Ectodermal cell (in vitro differentiated cells): ENCODE results near the gene PKNOX2.

Source experiments
- H3K27ac ChIP-seq: 2 replicates; pipeline ENCODE4 v1.7.0; 2013; ENCODE audit warnings: mild to moderate bottlenecking, low read depth, low read length; ENCODE audit not compliant: insufficient read depth, poor library complexity, severe bottlenecking
- H3K27me3 ChIP-seq: 2 replicates; pipeline ENCODE4 v1.7.0; 2013; ENCODE audit warnings: mild to moderate bottlenecking, low read length; ENCODE audit not compliant: insufficient read depth, control insufficient read depth, poor library complexity, severe bottlenecking
- H3K36me3 ChIP-seq: one replicate; pipeline ENCODE4 v1.7.0; 2013; ENCODE audit warnings: low read length; ENCODE audit not compliant: control insufficient read depth, insufficient read depth
- H3K4me1 ChIP-seq: one replicate; pipeline ENCODE4 v1.7.0; 2013; ENCODE audit warnings: low read length; ENCODE audit not compliant: control insufficient read depth, insufficient read depth
- H3K4me3 ChIP-seq: 2 replicates; pipeline ENCODE4 v1.7.0; 2013; ENCODE audit warnings: low read depth, low read length, control low read depth; ENCODE audit not compliant: insufficient read depth
- H3K9me3 ChIP-seq: 2 replicates; pipeline ENCODE4 v1.7.0; 2013; ENCODE audit warnings: mild to moderate bottlenecking, low read length, moderate library complexity; ENCODE audit not compliant: control insufficient read depth
- WGBS, 2 experiments: methylation state at CpG; one replicate each; pipeline ENCODE4 v1.1.7; 2013; ENCODE audit warnings: missing lambda C conversion rate in 2 of 2; 5-methylcytosine and 5-hydroxymethylcytosine counted together

Gene PKNOX2

DNA sequence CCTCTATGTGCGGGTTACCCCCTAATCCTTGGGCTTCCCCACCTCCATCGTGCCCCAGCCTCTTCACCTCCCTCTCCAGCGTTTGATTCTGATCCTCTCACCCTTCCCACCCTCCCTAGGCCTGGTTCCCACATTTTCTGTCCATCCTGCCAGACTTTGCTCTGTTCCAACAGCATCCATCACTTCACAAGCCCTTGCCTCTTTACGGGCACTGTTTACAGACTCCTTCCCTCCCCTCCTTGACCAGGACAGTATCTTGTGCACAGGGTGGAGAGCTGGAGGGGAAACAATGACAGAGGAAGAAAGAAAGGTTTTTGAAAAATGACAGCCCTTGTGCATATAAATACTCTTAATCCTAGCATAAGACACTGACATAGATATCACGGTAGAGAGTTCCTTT, 301.1 kb downstream of the PKNOX2 start:
- H3K4me3 ChIP-seq, result no peak overlapping the region
- peaks cover 8% of the 10 kb centered on the region for H3K4me1 ChIP-seq
- no peaks in the 10 kb centered on the region for H3K9me3 ChIP-seq
- WGBS, 2 experiments, result 49 to 55% methylated on average over 5 of the region's 5 CpGs
- H3K27me3 ChIP-seq, result no peaks in the 10 kb centered on the region
- H3K36me3 ChIP-seq, result no peaks in the 10 kb centered on the region
- no peak overlapping the region for H3K27ac ChIP-seq

DNA sequence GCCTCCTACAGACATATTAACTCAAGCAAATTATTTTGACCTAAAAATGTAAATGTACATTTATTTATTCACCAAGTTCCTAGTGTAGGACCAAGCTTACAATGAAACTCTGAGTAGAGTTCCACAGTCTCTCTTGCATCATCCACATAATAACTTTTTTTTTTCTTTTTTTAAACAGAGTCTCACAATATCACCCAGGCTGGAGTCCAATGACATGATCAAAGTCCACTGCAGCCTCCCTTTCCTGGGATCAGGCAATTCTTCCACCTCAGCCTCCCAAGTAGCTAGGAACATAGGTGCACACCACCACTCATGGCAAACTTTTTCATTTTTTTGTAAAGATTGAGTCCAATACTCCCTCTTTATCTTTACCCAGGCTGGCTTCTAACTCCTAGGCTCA, 303.5 kb downstream of the PKNOX2 start:
- H3K27ac ChIP-seq, result no peak overlapping the region
- H3K4me3 ChIP-seq, result no peak overlapping the region
- H3K27me3 ChIP-seq, result no peaks in the 10 kb centered on the region
- no peaks in the 10 kb centered on the region for H3K9me3 ChIP-seq
- H3K36me3 ChIP-seq, result no peaks in the 10 kb centered on the region
- H3K4me1 ChIP-seq, result peaks cover 8% of the 10 kb centered on the region

DNA sequence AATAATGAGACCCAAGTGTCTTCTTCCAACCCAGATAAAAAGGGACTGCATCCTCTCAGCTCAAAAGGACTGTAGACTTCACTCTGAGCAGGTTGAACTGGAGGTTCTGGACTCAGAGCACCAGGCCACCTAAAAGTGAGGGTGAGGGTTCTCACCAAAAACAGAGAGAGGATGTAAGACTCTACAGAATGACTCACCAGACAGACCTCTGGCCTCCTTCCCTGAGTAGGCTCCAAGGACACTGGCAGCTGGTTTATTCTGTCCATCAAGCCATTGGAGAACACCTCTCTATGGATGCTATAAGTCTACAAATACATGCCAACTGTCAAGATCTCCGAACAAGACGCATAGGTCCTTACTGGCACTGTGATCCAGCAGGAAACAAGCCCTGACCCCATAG, 304.3 kb downstream of the PKNOX2 start:
- no peaks in the 10 kb centered on the region for H3K27me3 ChIP-seq
- H3K36me3 ChIP-seq, result no peaks in the 10 kb centered on the region
- H3K27ac ChIP-seq, result no peak overlapping the region
- no peak overlapping the region for H3K4me3 ChIP-seq
- WGBS, 2 experiments, result 93 to 95% methylated on average over 2 of the region's 2 CpGs
- H3K9me3 ChIP-seq, result no peaks in the 10 kb centered on the region
- H3K4me1 ChIP-seq, result peaks cover 8% of the 10 kb centered on the region

DNA sequence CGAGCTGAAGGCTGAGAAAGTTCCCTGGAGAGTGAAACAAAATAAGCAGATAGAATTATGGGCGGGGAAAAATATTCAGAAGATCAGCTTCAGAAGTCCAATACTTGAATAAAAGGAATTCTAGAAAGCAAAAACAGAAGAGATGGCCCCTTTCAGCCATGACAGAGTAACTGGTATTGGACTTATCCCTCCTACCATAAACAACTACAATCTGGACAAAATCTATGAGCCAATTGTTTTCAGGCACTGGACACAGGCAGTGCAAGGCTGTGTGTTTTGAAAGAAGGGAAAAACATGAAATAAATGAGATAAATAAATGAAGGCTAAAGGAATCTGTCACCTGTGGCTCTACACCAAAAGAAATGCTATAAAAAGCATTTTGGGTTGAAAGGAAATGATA, 305.8 kb downstream of the PKNOX2 start:
- WGBS, 2 experiments, result 97% methylated on average over 2 of the region's 2 CpGs
- Histone ChIP-seq H3K27ac (no peak overlapping the region), H3K4me1 (peaks cover under 1% of the 10 kb centered on the region), H3K36me3 (no peaks in the 10 kb centered on the region), H3K27me3 (no peaks in the 10 kb centered on the region), H3K9me3 (no peaks in the 10 kb centered on the region), H3K4me3 (no peak overlapping the region)

DNA sequence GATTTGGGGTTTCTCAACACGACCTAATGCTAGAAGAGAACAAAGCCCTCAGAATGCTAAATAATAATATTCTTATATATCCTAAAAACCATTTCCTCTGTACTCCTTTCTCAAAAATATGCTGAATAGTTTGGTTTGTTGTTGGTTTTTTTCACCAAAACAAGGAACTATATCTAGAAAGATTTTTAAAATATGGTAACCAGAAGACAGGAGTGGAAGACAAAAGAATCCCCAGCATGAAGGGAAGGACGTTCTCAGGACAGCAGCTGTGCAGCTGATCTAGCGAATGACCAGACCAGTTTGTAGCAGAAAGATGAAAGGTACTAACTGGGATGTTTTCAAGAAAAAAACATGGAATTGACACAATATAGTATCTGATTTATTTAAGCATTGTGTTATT, 312.2 kb downstream of the PKNOX2 start:
- Histone ChIP-seq H3K4me3 (no peak overlapping the region), H3K9me3 (no peaks in the 10 kb centered on the region), H3K4me1 (no peaks in the 10 kb centered on the region), H3K27me3 (no peaks in the 10 kb centered on the region), H3K36me3 (peaks cover 5% of the 10 kb centered on the region), H3K27ac (no peak overlapping the region)
- 77 to 80% methylated on average over 2 to 3 of the region's 3 CpGs for WGBS, 2 experiments

DNA sequence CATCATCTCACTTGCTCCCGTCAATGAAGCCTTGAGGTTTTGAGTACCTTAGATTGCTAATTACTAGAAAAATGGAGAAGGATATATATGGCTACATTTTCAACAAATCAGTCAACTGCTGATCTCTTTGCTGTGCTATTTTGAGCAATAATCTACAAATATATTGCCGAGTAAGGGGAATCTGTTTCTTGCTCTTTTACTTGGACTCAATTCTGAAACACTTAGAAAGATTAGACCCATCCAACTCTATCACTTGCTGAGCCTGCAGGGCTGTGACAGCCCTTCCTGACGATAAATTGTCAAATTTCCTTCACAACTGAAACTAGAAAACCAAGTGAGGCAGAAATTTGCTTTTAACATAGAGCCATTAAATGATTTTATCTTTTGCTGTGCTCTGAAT, 314.6 kb downstream of the PKNOX2 start:
- Histone ChIP-seq H3K27ac (no peak overlapping the region), H3K27me3 (no peaks in the 10 kb centered on the region), H3K4me3 (no peak overlapping the region), H3K9me3 (no peaks in the 10 kb centered on the region), H3K4me1 (peaks cover 7% of the 10 kb centered on the region), H3K36me3 (peaks cover 5% of the 10 kb centered on the region)
- WGBS, 2 experiments, result 96 to 100% methylated on average over 2 to 3 of the region's 3 CpGs

DNA sequence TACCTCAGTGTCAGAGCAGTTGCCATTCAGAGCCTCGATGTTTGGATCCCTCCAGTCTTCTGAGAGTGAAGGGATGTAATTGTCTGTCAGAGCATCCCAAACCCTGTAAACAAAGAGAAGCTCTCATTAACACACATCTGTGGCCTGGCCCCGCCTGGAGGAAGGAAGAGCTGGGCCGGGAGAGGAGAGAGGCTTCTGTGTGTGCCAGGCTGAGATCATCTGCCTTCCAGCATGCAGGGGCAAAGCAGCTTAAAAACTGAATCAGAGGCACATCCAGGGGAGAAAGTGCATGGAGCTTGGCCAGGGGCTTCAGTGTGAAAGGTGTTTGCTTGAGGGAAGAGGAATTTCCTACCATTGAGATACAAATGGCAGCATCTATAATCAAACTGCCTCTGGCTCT, 317.0 kb downstream of the PKNOX2 start:
- Histone ChIP-seq H3K4me1 (peaks cover 7% of the 10 kb centered on the region), H3K27me3 (no peaks in the 10 kb centered on the region), H3K4me3 (no peak overlapping the region), H3K27ac (peak overlapping the region; percentile 2), H3K9me3 (no peaks in the 10 kb centered on the region), H3K36me3 (peaks cover 9% of the 10 kb centered on the region)
- 28 to 42% methylated on average over 3 of the region's 3 CpGs for WGBS, 2 experiments
